Adrenal gland (tissue), 5 donors: ENCODE results near the gene CST6.

Experiments used
- CTCF ChIP-seq, 6 experiments: fragments of 450-650 bp in 4 of 6; fragments of 200-600 bp in 2 of 6; sonication (generic) in 1 of 6; IDR thresholded peaks; 1 replicate in 5 of 6; 2 replicates in 1 of 6; pipeline versions ENCODE4 v1.5.1 to v1.8.0; 2016 to 2021; ENCODE audit warnings: antibody characterized with exemption in 6 of 6, mild to moderate bottlenecking in 2 of 6, moderate library complexity in 1 of 6
- POLR2A ChIP-seq, 2 donors: fragments of 450-650 bp; IDR thresholded peaks; one replicate each; pipeline ENCODE4 v1.6.1; 2017; ENCODE audit warnings: antibody characterized with exemption in 2 of 2, mild to moderate bottlenecking in 2 of 2, moderate library complexity in 1 of 2
- donor health status: DM: no; HTN: no; CAD: no.

- TF ChIP-seq CTCF (IDR thresholded peaks at IDR 0.05) (no peak), POLR2A (IDR thresholded peaks at IDR 0.05) (no peak)
Observed at GRCh38 chr11:66011785-66012303, at the start of gene CST6.
